ENCODE data around the gene PRSS53. TPM values are rescaled to one million over a fixed set of nuclear protein-coding genes. Genes with fewer than 3 reads are reported as not detected.
A peak's percentile ranks its signal among the peaks of the same experiment; 100 is the strongest.

Gene PRSS53
- total RNA-seq, 3 donors from 2014 or later: 1.1 to 2.7 (median 1.3) TPM

DNA sequence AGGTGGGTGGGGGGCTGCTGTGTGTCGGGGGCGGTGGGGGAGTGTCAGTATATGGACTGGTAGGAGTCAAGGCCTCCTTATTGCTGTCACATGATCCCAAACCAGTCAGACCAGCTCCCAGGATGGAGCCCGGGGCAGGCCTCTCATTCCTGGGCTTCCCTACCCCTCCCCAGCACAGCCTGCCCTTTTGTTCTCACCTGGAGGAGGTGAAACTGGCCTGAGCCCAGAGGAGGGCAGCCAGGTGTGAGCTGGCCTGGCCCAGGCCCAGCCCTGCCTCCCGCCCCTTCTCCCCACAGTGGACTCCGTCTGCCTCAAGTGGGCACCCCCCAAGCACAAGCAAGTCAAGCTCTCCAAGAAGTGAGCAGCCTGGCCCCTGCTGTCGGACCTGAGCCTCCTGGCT lies 42.2 kb upstream of the PRSS53 start:
- DNase-seq (peak; percentile 90 to 95 (median 92)), ATAC-seq (peak; percentile 70)
- H3K36me3 ChIP-seq (ENCODE audit: low read depth): no peaks in the 10 kb centered on the region
- intact Hi-C loops (cut with DNase I, micrococcal nuclease): no loop called here
- no peak overlapping the region for H3K4me3 ChIP-seq
- peaks cover 67% of the 10 kb centered on the region for H3K4me1 ChIP-seq (ENCODE audit: low read depth)
- H3K9me3 ChIP-seq: no peaks in the 10 kb centered on the region
- TF ChIP-seq, protein P1, sequence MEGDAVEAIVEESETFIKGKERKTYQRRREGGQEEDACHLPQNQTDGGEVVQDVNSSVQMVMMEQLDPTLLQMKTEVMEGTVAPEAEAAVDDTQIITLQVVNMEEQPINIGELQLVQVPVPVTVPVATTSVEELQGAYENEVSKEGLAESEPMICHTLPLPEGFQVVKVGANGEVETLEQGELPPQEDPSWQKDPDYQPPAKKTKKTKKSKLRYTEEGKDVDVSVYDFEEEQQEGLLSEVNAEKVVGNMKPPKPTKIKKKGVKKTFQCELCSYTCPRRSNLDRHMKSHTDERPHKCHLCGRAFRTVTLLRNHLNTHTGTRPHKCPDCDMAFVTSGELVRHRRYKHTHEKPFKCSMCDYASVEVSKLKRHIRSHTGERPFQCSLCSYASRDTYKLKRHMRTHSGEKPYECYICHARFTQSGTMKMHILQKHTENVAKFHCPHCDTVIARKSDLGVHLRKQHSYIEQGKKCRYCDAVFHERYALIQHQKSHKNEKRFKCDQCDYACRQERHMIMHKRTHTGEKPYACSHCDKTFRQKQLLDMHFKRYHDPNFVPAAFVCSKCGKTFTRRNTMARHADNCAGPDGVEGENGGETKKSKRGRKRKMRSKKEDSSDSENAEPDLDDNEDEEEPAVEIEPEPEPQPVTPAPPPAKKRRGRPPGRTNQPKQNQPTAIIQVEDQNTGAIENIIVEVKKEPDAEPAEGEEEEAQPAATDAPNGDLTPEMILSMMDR (IDR thresholded peaks at IDR 0.05): no peak

DNA sequence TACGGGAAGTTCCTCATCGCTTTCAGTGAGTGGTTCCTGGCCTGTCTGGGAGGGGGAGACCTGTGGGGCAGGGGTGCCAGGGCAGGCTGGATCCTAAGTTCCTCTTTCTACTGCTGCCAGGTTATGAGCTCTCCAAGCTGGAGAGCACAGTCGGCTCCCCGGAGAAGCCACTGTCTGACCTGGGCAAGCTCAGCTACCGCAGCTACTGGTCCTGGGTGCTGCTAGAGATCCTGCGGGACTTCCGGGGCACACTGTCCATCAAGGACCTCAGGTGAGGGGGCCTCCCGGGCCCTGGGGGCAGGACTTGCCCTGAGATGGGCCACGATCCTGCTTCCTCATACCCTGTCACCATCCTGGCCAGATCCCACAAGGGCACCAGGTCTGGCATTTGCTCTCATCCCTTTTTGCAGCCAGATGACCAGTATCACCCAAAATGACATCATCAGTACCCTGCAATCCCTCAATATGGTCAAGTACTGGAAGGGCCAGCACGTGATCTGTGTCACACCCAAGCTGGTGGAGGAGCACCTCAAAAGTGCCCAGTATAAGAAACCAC lies 41.7 kb upstream of the PRSS53 start:
- intact Hi-C loops (cut with DNase I, micrococcal nuclease): no loop called here
- no peaks in the 10 kb centered on the region for H3K36me3 ChIP-seq (ENCODE audit: low read depth)
- no peak overlapping the region for H3K4me3 ChIP-seq
- TF ChIP-seq, protein P1 (IDR thresholded peaks at IDR 0.05): no peak
- DNase-seq (peak in 2 of 3 donors; percentile 58 to 64), ATAC-seq (peak; percentile 0)
- peaks cover 67% of the 10 kb centered on the region for H3K4me1 ChIP-seq (ENCODE audit: low read depth)
- H3K9me3 ChIP-seq: no peaks in the 10 kb centered on the region

DNA sequence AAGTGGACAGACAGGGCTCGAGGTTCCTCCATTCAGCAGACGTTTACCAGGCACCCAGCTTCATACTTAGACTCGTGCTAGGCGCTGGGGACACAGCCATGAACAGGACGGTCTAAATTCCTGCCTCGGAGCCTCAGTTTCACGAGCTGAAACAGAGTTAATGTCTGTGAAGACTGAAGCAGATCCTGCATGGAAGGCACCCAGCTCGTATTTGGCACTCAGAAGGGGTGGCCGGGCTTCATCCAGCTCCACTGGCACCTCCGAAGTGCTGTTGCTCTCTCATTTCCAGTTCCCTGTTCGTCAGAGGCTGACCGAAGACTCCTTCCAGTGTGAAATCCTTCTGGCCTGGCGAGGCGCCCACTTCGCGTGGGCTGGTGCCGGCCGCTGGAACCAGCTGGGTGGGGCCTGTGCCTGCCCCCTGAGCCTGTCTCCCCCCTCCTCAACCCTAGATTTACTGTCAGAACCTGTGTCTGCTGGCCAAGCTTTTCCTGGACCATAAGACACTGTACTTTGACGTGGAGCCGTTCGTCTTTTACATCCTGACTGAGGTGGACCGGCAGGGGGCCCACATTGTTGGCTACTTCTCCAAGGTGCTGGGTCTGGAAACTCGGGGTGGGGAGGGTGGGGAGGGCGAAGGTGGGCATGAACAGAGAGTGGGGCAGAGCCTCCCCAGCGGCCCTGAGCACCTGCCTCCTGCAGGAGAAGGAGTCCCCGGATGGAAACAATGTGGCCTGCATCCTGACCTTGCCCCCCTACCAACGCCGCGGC lies 41.0 kb upstream of the PRSS53 start:
- DNase-seq (peak in 2 of 3 donors; percentile 70 to 76), ATAC-seq (no peak)
- intact Hi-C loops (cut with DNase I, micrococcal nuclease): no loop called here
- Histone ChIP-seq H3K4me1 (ENCODE audit: low read depth) (peaks cover 67% of the 10 kb centered on the region), H3K36me3 (ENCODE audit: low read depth) (no peaks in the 10 kb centered on the region), H3K9me3 (no peaks in the 10 kb centered on the region), H3K4me3 (no peak overlapping the region)
- TF ChIP-seq, protein P1 (IDR thresholded peaks at IDR 0.05): no peak

DNA sequence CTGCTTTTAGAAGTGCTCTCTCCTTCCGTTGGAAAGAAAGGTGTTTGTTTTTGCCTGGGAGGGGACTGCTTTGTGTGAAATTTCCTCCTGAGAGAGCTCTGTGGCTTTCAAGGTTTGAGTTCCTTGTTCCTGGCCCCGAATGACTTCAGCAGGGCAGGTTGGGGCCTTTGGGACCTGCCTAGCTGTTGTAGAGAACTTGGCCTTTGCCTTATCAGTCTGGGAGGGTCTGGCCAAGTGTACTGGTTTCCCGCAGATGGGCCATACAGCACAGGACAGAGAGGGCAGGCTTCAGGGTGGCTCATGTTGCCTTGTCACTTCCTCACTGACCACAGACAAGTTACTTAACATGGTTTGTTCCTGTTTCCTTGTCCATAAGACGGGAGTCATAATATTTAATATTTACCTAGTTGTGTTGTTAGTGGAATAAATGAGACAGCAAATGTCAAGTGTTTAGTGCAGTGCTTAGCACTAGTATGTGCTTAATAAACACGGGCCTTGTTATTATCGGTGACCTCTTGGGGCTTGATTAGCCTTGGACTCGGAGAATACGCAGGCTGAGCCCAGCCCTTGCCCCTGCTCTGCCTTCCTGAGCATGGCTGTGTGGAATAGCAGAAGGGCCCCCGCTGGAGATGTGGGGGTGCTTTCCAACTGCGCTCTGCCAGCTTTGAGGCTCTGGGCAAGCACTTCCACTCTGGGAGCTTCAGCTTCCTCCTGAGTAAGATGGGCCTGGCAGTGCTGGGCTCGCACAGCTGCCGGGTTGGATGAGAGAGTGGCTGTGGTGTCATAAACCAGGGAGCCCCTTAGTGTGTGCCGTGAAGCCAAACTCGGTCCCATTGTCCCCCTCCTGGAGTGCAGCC lies 40.2 kb upstream of the PRSS53 start:
- peaks cover 65% of the 10 kb centered on the region for H3K4me1 ChIP-seq (ENCODE audit: low read depth)

DNA sequence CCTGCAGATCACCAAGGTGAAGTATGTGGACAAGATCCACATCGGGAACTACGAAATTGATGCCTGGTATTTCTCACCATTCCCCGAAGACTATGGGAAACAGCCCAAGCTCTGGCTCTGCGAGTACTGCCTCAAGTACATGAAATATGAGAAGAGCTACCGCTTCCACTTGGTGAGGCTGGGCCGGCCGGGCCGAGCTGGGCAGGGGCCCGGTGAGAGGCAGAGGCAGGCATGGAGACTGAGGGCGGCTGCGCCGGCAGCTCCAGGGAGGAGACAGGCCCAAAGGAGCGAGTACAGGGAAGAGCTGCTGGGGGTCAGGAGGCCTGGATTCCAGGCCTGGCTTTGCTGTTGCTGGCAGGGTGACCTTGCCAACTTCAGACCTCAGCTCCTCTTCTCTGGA lies 38.4 kb upstream of the PRSS53 start:
- H3K36me3 ChIP-seq (ENCODE audit: low read depth): no peaks in the 10 kb centered on the region
- no peak for ATAC-seq
- intact Hi-C loops (cut with DNase I, micrococcal nuclease): no loop called here

More for the DNA sequence above, 40.2 kb upstream of the PRSS53 start:
- DNase-seq (peak; percentile 77 to 81 (median 79)), ATAC-seq (peak; percentile 70)
- H3K4me3 ChIP-seq: no peak overlapping the region
- intact Hi-C loops (cut with DNase I, micrococcal nuclease): no loop called here
- TF ChIP-seq, protein P1 (IDR thresholded peaks at IDR 0.05): no peak
- H3K9me3 ChIP-seq: no peaks in the 10 kb centered on the region
- no peaks in the 10 kb centered on the region for H3K36me3 ChIP-seq (ENCODE audit: low read depth)

More for the DNA sequence above, 38.4 kb upstream of the PRSS53 start:
- TF ChIP-seq, protein P1 (IDR thresholded peaks at IDR 0.05): no peak
- no peak overlapping the region for H3K4me3 ChIP-seq
- H3K9me3 ChIP-seq: no peaks in the 10 kb centered on the region
- DNase-seq: no peak
- H3K4me1 ChIP-seq (ENCODE audit: low read depth): peaks cover 48% of the 10 kb centered on the region

Measured in mucosa of descending colon (tissue), 3 donors.